Activated T-cell treated with anti-CD3 and anti-CD28 coated beads, Interleukin-2, amount 50 U/mL, for 48 hours (primary cell): Measurements from ENCODE around the gene NOLC1.

ENCODE experiments used
- DNase-seq, 2 experiments: peaks; one replicate each; pipeline ENCODE4 v3.0.0-alpha.2; 2020

The NOLC1 gene

GRCh38 chr10:102122450-102122849 is 29.7 kb upstream of the NOLC1 start:
- no peak for DNase-seq

DNA sequence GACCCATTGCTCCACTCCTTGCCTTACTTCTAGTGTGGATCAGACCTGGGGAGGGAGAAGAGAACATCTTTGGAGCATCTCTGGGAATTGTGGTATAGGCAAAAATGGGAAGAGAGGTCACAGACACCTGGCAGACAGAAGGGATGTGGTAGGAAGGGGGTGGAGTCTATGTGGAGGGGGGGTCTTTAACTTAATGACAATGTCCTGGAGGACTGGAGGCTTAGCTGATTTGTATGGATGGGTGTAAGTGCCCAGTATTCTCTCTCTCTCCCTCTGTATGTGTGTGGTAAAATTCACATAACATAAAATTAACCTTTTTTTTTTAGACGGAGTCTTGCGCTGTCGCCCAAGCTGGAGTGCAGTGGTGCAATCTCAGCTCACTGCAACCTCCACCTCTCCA is 29.0 kb upstream of the NOLC1 start:
- DNase-seq = no peak

DNA sequence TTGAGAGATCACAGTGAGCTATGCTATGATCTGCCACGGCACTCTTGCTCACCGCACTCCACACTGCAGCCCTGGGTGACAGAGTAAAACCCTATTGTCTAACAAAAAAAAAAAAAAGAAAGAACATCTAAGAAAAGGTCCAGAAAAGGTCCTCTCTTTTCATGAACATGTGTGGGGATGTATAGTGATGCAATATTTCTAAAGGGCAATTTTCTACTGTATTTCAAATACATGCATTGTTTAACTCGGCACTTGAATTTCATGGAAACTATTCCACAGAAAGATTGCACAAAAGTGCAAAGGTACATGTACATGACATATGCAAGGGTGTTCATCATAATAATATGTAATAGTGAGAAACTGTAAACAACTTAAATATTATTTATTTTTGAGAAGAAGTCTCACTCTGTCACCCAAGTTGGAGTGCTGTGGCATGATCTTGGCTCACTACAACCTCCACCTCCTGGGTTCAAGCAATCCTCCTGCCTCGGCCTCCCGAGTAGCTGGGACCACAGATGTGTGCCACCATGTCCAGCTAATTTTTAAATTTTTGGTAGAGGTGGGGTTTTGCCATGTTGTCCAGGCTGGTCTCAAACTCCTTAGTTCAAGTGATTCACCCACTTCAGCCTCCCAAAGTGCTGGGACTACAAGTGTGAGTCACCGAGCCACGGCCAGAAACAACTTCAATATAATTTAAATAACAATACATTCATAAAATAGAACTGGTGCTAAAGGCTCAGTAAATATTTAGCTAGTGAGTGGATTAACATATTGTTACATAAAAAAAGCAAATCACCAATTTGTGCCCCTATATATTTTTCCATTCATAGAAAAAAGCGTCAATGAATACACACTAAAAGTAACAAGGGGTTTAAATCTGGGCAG is 20.7 kb upstream of the NOLC1 start:
- no peak for DNase-seq

- no peak for DNase-seq
Measured at GRCh38 chr10:102132193-102132562, 20.0 kb upstream of the NOLC1 start.

DNA sequence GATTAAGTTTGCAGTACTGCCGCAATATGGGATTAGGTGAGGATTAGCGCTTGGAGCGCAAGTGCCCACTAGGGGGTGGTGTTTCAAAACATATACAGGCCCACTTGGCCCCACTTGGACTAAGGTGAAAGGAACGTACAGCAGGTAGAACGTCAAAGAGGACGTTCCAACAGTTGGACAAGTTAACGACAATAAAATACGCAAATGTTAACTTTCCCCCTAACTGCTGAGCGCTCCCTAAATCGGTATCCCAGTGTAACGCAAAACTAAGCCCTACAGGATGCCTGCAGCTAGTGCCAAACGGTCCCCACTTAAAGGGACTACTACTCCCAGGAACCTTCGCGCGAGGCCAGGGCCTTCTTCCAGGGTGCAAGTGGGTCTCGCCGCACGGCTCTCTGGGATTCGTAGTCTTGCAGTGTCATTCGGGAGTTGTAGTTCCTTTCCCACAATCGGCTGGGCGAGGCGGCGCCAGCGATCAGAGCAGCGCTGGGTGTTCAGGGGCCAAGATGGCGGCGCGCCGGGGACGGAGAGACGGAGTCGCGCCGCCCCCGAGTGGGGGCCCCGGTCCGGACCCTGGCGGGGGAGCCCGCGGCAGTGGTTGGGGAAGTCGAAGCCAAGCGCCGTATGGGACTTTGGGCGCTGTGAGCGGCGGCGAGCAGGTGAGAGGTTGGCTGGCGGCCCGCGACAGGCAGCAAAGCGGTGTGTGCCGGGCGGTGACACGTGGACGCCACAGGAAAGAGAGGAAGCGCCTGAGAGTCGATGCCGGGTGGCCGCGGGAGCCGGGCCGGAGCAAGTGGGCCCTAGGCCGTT is 19.4 kb upstream of the NOLC1 start, which contains the start of gene PPRC1:
Gene PPRC1, plus strand, starts transcription at position 478 of the 810 bp plus-strand sequence. Its CDS starts 29 bp downstream, at position 507.
- peak; percentile 98 for DNase-seq

DNA sequence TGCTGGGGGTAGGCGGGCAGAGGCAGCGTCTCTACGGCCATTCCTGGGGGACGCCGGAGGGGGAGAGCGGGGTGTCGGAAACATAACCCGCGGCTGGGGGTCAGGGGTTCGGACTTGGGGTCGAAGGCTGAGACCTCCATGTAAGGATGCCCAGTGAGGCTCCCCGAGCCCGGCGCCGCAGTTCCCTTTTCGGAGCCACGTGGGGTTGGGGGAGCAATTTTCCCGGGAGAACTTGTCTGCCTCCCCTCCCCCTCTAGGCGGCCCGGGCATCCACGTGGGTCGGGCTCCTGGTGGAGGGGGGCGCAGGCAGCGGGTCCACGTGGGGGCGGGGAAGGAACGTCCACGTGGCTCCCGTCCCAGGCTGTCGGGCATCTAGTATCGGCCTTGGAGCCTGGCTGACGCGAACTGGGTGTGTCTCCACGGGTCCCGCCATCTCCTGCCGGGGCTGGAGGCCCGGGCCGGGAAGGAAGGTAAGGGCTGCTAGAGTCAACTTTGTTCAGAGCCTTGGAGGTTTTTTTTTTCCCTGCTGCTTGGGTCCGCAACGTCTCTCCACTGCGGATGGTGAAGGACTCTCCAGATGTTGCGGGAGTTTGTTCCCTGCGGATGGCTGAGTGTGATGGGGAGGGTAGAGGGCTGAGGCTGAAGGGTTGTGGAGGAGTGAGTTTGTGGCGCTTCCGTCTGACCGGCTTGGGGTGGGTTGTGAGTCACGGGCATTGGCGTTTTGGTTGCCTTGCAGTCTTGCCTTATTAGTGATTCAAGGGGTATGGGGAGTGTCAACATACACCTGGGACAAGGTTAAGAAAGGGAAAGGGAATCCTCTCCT is 18.6 kb upstream of the NOLC1 start:
- peak; percentile 79 to 81 for DNase-seq

DNA sequence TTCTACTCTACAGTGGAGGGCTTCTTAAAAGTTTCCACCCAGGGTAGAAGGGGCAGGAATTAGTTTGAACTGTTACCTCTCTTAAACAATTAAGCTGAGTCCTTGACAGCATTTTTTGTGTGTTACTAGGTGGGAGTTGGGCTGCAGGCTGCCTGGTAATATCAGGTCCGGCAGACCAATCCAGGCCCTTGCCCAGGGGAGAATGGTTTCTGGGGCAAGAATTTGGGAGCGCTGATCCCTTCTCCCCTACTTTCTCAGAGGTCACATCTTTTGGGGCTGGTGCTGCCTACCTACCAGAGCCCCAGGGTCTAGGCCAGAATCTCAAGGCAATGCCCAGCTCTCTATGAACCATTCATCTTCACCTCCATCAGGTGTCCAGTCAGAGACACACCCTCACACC is 17.8 kb upstream of the NOLC1 start:
- no peak for DNase-seq

- DNase-seq = no peak
Measured at GRCh38 chr10:102135956-102136526, 16.1 kb upstream of the NOLC1 start.

- DNase-seq = no peak
Measured at GRCh38 chr10:102139281-102140110, 12.7 kb upstream of the NOLC1 start.

- no peak for DNase-seq
Measured at GRCh38 chr10:102140218-102140617, 12.0 kb upstream of the NOLC1 start.

DNA sequence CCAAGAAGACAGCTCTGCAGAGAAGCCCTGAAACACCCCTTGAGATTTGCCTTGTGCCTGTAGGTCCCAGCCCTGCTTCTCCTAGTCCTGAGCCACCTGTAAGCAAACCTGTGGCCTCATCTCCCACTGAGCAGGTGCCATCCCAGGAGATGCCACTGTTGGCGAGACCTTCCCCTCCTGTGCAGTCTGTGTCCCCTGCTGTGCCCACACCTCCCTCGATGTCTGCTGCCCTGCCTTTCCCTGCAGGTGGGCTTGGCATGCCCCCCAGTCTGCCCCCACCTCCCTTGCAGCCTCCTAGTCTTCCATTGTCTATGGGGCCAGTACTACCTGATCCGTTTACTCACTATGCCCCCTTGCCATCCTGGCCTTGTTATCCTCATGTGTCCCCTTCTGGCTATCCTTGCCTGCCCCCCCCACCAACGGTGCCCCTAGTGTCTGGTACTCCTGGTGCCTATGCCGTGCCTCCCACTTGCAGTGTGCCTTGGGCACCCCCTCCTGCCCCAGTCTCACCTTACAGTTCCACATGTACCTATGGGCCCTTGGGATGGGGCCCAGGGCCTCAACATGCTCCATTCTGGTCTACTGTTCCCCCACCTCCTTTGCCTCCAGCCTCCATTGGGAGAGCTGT is 11.2 kb upstream of the NOLC1 start:
- no peak for DNase-seq

DNA sequence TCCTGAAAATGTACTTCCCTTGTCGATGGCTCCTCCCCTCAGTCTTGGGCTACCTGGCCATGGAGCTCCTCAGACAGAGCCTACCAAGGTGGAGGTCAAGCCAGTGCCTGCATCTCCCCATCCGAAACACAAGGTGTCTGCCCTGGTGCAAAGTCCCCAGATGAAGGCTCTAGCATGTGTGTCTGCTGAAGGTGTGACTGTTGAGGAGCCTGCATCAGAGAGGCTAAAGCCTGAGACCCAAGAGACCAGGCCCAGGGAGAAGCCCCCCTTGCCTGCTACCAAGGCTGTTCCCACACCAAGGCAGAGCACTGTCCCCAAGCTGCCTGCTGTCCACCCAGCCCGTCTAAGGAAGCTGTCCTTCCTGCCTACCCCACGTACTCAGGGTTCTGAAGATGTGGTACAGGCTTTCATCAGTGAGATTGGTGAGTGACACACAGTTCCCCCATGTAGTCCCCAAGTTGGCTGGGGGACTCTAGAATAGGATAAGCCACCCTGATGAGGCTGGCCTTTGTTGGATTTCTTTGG is 10.5 kb upstream of the NOLC1 start:
- no peak for DNase-seq

DNA sequence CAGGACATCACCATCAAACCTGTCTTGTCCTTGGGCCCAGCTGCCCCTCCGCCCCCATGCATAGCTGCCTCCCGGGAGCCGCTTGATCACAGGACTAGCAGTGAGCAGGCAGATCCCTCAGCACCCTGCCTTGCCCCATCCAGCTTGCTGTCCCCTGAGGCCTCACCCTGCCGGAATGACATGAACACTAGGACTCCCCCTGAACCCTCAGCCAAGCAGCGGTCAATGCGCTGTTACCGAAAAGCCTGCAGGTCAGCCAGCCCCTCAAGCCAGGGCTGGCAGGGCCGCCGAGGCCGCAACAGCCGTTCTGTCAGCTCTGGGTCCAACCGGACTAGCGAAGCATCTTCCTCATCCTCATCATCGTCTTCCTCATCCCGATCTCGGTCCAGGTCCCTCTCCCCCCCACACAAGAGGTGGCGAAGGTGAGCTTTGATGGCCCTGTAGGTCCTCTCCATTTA is 5.2 kb upstream of the NOLC1 start:
- DNase-seq = no peak

DNA sequence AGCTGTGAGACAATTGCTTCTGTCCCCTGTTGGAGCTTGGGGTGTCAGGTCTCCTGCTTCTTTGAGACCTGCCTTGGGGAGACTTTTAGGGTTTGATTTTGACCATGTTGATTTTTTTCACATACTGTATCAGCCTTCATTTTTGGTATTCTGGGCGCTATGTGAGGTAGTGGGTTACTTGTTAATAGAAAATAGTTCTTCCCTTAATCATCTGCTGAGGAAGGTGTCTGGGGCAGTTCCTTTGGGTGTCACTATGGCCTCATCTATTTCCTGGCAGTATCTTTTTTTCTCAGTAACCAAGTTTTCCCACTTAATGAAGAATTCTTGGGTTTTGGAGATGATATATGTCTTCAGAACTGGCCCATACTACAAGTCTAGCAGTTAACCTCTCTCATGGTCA is 4.6 kb upstream of the NOLC1 start:
- DNase-seq = no peak

- DNase-seq = no peak
Measured at GRCh38 chr10:102148275-102148674, 3.9 kb upstream of the NOLC1 start.

DNA sequence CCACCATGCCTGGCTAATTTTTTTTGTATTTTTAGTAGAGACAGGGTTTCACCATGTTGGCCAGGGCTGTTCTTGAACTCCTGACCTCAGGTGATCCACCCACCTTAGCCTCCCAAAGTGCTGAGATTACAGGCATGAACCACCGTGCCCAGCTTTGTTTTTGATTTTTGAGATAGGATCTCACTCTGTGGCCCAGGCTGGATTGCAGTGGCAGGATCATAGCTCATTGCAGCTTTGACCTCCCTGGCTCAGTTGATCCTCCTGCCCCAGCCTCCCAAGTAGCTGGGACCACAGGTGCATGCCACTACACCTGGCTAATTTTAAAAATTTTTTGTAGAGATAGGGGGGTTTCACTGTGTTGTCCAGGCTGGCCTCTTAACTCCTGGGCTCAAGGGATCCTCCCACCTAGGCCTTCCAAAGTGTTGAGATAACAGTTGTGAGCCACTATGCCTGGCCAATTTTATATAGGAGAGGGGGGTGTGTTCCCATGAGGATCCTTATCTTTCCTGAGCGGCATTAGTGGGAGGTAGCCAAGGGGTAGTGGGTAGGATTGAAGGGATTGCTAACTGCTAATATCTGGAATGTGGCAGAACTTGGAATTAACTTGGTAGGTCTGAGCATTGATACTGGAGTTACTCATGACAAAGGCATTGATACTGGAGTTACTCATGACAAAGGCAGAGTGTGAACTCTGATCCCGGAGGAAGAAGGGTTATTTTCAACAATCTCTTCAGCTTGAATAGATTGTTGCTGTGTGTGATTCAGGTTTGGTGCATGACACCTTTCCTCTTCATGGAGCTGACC is 1.0 kb upstream of the NOLC1 start:
- no peak for DNase-seq

- DNase-seq = no peak
Measured at GRCh38 chr10:102152545-102152890, 329 bp downstream of the NOLC1 start.

GRCh38 chr10:102153093-102153620 is 968 bp downstream of the NOLC1 start:
- no peak for DNase-seq

- DNase-seq = no peak
Measured at GRCh38 chr10:102154466-102155116, 2.4 kb downstream of the NOLC1 start.
